CD14-positive monocyte (primary cell): ENCODE results near the gene MYO1D. TPM values are rescaled to one million over a fixed set of nuclear protein-coding genes. Genes with fewer than 3 reads are reported as not detected.

Experiments
- DNase-seq, 3 donors: peaks; one replicate each; pipeline ENCODE4 v3.0.0-alpha.2; 2011 to 2022
- H2AFZ ChIP-seq: 2 replicates; pipeline ENCODE4 v1.6.0; 2012; ENCODE audit warnings: mild to moderate bottlenecking, low read depth, low read length, inconsistent platforms; ENCODE audit not compliant: insufficient read depth, poor library complexity, severe bottlenecking
- H3K27ac ChIP-seq, 2 donors: 1 replicate in 1 of 2; 2 replicates in 1 of 2; pipeline ENCODE4 v1.5.1; 2012 to 2013; ENCODE audit warnings: low read length in 2 of 2, control low read depth in 1 of 2, inconsistent platforms in 1 of 2, low read depth in 1 of 2, mild to moderate bottlenecking in 1 of 2
- H3K27me3 ChIP-seq, 2 donors: one replicate each; pipeline versions ENCODE4 v1.6.0 to v1.6.1; 2011 to 2013; ENCODE audit warnings: low read length in 2 of 2; ENCODE audit not compliant: control insufficient read depth in 2 of 2, insufficient read depth in 2 of 2
- H3K36me3 ChIP-seq, 2 donors: replicated peaks in 1 of 2; 1 replicate in 1 of 2; 2 replicates in 1 of 2; pipeline versions ENCODE4 v1.5.1 to v1.6.1; 2012 to 2013; ENCODE audit warnings: low read length in 2 of 2, control low read depth in 1 of 2, inconsistent platforms in 1 of 2, mild to moderate bottlenecking in 1 of 2; ENCODE audit not compliant: insufficient read depth in 2 of 2, control insufficient read depth in 1 of 2
- H3K4me1 ChIP-seq, 2 donors: 1 replicate in 1 of 2; 2 replicates in 1 of 2; pipeline versions ENCODE4 v1.5.1 to v1.6.1; 2012 to 2013; ENCODE audit warnings: low read length in 2 of 2, control low read depth in 1 of 2, inconsistent platforms in 1 of 2, mild to moderate bottlenecking in 1 of 2, moderate library complexity in 1 of 2; ENCODE audit not compliant: insufficient read depth in 2 of 2, control insufficient read depth in 1 of 2
- H3K4me2 ChIP-seq: replicated peaks from 2 replicates; pipeline ENCODE3; 2012; ENCODE audit warnings: low read length, moderate library complexity, mild to moderate bottlenecking; ENCODE audit not compliant: poor library complexity, severe bottlenecking; ENCODE audit errors: extremely low read depth
- H3K4me3 ChIP-seq, 3 experiments: fragments of 200-600 bp in 1 of 3; sonication (generic) in 1 of 3; replicated peaks in 1 of 3; 1 replicate in 2 of 3; 2 replicates in 1 of 3; pipeline ENCODE4 v1.5.1; 2011 to 2013; ENCODE audit warnings: low read length in 3 of 3, mild to moderate bottlenecking in 3 of 3, control low read depth in 2 of 3, low read depth in 2 of 3, inconsistent platforms in 1 of 3, moderate library complexity in 1 of 3
- H3K79me2 ChIP-seq: 2 replicates; pipeline ENCODE4 v1.6.0; 2012; ENCODE audit warnings: mild to moderate bottlenecking, control low read depth, inconsistent platforms, low read length, moderate library complexity; ENCODE audit not compliant: insufficient read depth
- H3K9ac ChIP-seq: 2 replicates; pipeline ENCODE4 v1.6.0; 2017; ENCODE audit warnings: low read length, mild to moderate bottlenecking; ENCODE audit not compliant: insufficient read depth, poor library complexity, severe bottlenecking
- H3K9me3 ChIP-seq, 2 donors: replicated peaks in 1 of 2; 1 replicate in 1 of 2; 2 replicates in 1 of 2; pipeline versions ENCODE4 v1.5.1 to v1.6.1; 2012 to 2013; ENCODE audit warnings: low read length in 2 of 2, control low read depth in 1 of 2; ENCODE audit not compliant: control insufficient read depth in 1 of 2, insufficient read depth in 1 of 2
- H4K20me1 ChIP-seq: 2 replicates; pipeline ENCODE4 v1.6.0; 2012; ENCODE audit warnings: mild to moderate bottlenecking, low read length, control low read depth, moderate library complexity; ENCODE audit not compliant: insufficient read depth
- H3K27ac Mint-ChIP-seq, 7 donors: one replicate each; pipeline ENCODE4 v1.8.0; 2020; ENCODE audit warnings: mild to moderate bottlenecking in 7 of 7, mixed read lengths in 7 of 7, moderate library complexity in 6 of 7, inconsistent platforms in 2 of 7
- H3K27me3 Mint-ChIP-seq, 3 donors: one replicate each; pipeline ENCODE4 v1.8.0; 2021 to 2022; ENCODE audit warnings: low read depth in 3 of 3, mild to moderate bottlenecking in 3 of 3, mixed read lengths in 3 of 3, moderate library complexity in 3 of 3, inconsistent platforms in 1 of 3
- H3K36me3 Mint-ChIP-seq, 2 donors: one replicate each; pipeline ENCODE4 v1.8.0; 2020; ENCODE audit warnings: mixed read lengths in 2 of 2, inconsistent platforms in 1 of 2, mild to moderate bottlenecking in 1 of 2
- H3K4me1 Mint-ChIP-seq: one replicate; pipeline ENCODE4 v1.8.0; 2020; ENCODE audit warnings: mild to moderate bottlenecking, mixed read lengths
- H3K4me3 Mint-ChIP-seq, 2 donors: one replicate each; pipeline ENCODE4 v1.8.0; 2020; ENCODE audit warnings: mild to moderate bottlenecking in 2 of 2, mixed read lengths in 2 of 2, moderate library complexity in 1 of 2
- H3K9me3 Mint-ChIP-seq, 7 donors: one replicate each; pipeline ENCODE4 v1.8.0; 2020 to 2022; ENCODE audit warnings: mixed read lengths in 7 of 7, mild to moderate bottlenecking in 6 of 7, moderate library complexity in 6 of 7, inconsistent platforms in 2 of 7
- WGBS: methylation state at CpG from one replicate; pipeline ENCODE4 v1.1.5; 2013; ENCODE audit warnings: missing lambda C conversion rate; ENCODE audit not compliant: insufficient coverage; 5-methylcytosine and 5-hydroxymethylcytosine counted together
- intact Hi-C, 2 donors: fragments of 100-400 bp; cut with micrococcal nuclease; formaldehyde crosslinking; loops; one replicate each; pipeline versions ENCODE4 v1.15.0 to v1.15.1; 2023
- polyA plus RNA-seq, 3 donors: library from polyadenylated mRNA; depleted of rRNA in 1 of 3; unstranded in 2 of 3; stranded (reverse) in 1 of 3; fragments of 300-500 nt in 2 of 3; fragments of >200 nt in 1 of 3; fragmentation: Illumina TruSeq in 2 of 3; gene quantifications; 1 replicate in 2 of 3; 2 replicates in 1 of 3; pipeline ENCODE4 v1.2.3, GENCODE V29; 2012 to 2021
- TF ChIP-seq, protein P1 (sequence below): fragments of 200-600 bp; IDR thresholded peaks from one replicate; pipeline ENCODE4 v1.8.0; 2022; ENCODE audit warnings: antibody characterized with exemption, mild to moderate bottlenecking

The MYO1D gene
- polyA plus RNA-seq, 3 donors, result 0.22 to 0.39 (median 0.26) TPM

DNA sequence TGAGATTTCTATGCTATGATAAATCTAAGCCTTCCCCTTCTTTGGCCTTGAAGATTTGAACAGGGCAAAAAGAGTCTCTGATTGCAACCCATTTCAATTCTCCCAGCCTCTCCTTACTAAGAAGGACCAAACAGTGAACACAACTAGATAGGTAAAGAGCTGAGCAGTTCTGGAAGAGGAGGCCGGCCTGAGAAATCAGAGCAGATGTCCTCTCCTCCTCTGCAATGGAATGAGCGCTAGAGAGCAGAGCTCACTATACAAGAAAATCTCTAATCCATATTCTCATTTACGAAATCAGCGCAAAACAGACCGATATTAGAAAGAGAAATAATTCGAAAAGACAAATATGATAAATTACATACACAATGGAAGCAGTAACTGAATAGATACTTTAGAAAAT is 266.0 kb downstream of the MYO1D start:
- Mint-ChIP-seq H3K4me1 (peaks cover 9% of the 10 kb centered on the region), H3K27me3 (peaks cover 6 to 14% (median 13%) of the 10 kb centered on the region in 3 donors), H3K36me3 (no peaks in the 10 kb centered on the region), H3K9me3 (peaks cover 0 to 1% (median 0%) of the 10 kb centered on the region in 7 donors), H3K27ac (peak overlapping the region in 1 of 7 donors; percentile 57), H3K4me3 (no peak overlapping the region)
- Histone ChIP-seq H3K9ac (no peak overlapping the region), H3K4me3 (no peak overlapping the region), H3K9me3 (no peaks in the 10 kb centered on the region), H3K27me3 (peaks cover 0 to 3% of the 10 kb centered on the region in 2 donors), H3K36me3 (no peaks in the 10 kb centered on the region), H3K4me1 (peaks cover 7 to 8% of the 10 kb centered on the region in 2 donors), H3K79me2 (no peaks in the 10 kb centered on the region), H3K27ac (no peak overlapping the region), H3K4me2 (no peak overlapping the region), H4K20me1 (no peaks in the 10 kb centered on the region), H2AFZ (no peak overlapping the region)
- intact Hi-C loops, result no loop called here
- DNase-seq, result no peak
- TF ChIP-seq, protein P1, sequence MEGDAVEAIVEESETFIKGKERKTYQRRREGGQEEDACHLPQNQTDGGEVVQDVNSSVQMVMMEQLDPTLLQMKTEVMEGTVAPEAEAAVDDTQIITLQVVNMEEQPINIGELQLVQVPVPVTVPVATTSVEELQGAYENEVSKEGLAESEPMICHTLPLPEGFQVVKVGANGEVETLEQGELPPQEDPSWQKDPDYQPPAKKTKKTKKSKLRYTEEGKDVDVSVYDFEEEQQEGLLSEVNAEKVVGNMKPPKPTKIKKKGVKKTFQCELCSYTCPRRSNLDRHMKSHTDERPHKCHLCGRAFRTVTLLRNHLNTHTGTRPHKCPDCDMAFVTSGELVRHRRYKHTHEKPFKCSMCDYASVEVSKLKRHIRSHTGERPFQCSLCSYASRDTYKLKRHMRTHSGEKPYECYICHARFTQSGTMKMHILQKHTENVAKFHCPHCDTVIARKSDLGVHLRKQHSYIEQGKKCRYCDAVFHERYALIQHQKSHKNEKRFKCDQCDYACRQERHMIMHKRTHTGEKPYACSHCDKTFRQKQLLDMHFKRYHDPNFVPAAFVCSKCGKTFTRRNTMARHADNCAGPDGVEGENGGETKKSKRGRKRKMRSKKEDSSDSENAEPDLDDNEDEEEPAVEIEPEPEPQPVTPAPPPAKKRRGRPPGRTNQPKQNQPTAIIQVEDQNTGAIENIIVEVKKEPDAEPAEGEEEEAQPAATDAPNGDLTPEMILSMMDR, result no peak
- no CpG with 5 or more reads among the region's 6 CpGs for WGBS

DNA sequence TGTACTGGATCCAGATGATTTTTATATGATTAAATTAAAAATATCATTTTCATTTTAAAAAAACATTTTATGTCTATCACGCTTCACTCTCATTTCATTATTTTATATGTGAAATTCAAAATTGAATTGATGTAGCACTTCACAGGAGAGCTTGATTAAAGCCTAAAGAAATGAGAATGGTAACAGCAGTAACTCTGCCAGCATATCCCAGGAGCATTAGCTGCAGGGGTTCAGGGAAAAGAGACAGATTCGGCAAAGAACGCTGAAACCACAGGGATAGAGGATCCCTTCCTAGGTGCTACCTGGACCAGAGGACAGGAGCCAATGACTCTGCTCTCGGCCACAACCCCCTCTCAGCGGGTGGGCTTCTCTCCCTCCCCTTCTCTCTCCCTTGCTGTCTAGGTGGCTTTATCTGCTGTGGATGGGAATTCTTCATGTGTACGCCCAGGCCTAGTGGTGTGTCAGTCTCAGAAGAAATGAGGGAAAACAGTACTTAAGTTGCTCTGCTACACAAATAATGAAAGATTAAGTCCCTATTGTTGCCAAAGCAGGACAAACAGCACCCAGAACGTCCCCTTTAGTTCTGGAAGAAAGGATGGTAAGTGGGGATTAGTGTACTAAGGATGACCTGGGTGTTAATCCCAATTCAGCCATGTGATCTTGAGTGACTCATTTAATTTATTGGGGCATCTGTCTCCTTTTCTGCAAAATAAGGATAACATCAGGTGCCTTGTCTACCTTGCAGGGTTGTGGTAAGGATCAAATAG is 266.9 kb downstream of the MYO1D start:
- Histone ChIP-seq H3K27ac (no peak overlapping the region), H3K9ac (no peak overlapping the region), H3K36me3 (no peaks in the 10 kb centered on the region), H3K27me3 (peaks cover 0 to 3% of the 10 kb centered on the region in 2 donors), H3K4me2 (no peak overlapping the region), H3K79me2 (no peaks in the 10 kb centered on the region), H2AFZ (no peak overlapping the region), H3K9me3 (no peaks in the 10 kb centered on the region), H3K4me1 (peaks cover 7 to 8% of the 10 kb centered on the region in 2 donors), H3K4me3 (no peak overlapping the region), H4K20me1 (no peaks in the 10 kb centered on the region)
- intact Hi-C loops, result loop anchor here (5.0 kb wide), 2 partner anchors 123 to 128 kb away; partner anchors contain the start of gene CDK5R1 (in 1 of the 2)
- Mint-ChIP-seq H3K27me3 (peaks cover 10 to 16% (median 16%) of the 10 kb centered on the region in 3 donors), H3K27ac (no peak overlapping the region), H3K4me1 (peaks cover 9% of the 10 kb centered on the region), H3K36me3 (no peaks in the 10 kb centered on the region), H3K4me3 (no peak overlapping the region), H3K9me3 (peaks cover 0 to 1% (median 0%) of the 10 kb centered on the region in 7 donors)
- TF ChIP-seq, protein P1, result no peak
- WGBS, result 89% methylated on average over 3 of the region's 7 CpGs
- no peak for DNase-seq
